Endothelial cell of umbilical vein (primary cell): ENCODE data around the gene GLRA2. TPM values are rescaled to one million over a fixed set of nuclear protein-coding genes. Genes with fewer than 3 reads are reported as not detected.

Experiments used
- BruUV-seq: library from RNA; stranded (reverse); fragments of 400-500 nt; replicated peaks from 2 replicates; lab custom pipeline; 2021; lab: Mats Ljungman, UMichigan
- CTCF ChIA-PET: fragments of 300-600, 350-600 bp; sonication (Branson Sonifier 250); formaldehyde crosslinking; loops from one replicate; lab custom pipeline; 2021; ENCODE audit warnings: antibody characterized with exemption, inconsistent platforms; lab: Charles Lee
- POLR2A ChIA-PET: fragments of 300-600, 350-600 bp; sonication (Branson Sonifier 250); formaldehyde crosslinking; loops from one replicate; lab custom pipeline; 2021; ENCODE audit warnings: antibody characterized with exemption, inconsistent platforms; lab: Charles Lee
- DNase-seq: peaks from one replicate; pipeline ENCODE4 v3.0.0-alpha.2; 2011; ENCODE audit warnings: low read depth, low spot score
- FAIRE-seq: peaks from 2 replicates; lab custom pipeline; 2011; peaks lifted over from hg19 to GRCh38; lab: Jason Lieb, UNC
- H2AFZ ChIP-seq: 2 replicates; pipeline ENCODE4 v1.6.0; 2012; ENCODE audit warnings: low read depth, low read length, control low read depth, inconsistent platforms
- H3K27ac ChIP-seq: 2 replicates; pipeline ENCODE4 v1.5.1; 2011; ENCODE audit warnings: low read depth, mild to moderate bottlenecking, control low read depth, low read length, moderate library complexity; ENCODE audit not compliant: insufficient read depth
- H3K27me3 ChIP-seq, 2 experiments: 2 replicates each; pipeline versions ENCODE4 v1.6.0 to v1.6.1; 2011; ENCODE audit warnings: low read length in 2 of 2, mixed read lengths in 1 of 2; ENCODE audit not compliant: control insufficient read depth in 2 of 2, insufficient read depth in 2 of 2
- H3K36me3 ChIP-seq, 2 experiments: 2 replicates in 1 of 2; 3 replicates in 1 of 2; pipeline ENCODE4 v1.5.1; 2011; ENCODE audit warnings: low read length in 2 of 2, mild to moderate bottlenecking in 1 of 2, moderate library complexity in 1 of 2; ENCODE audit not compliant: control insufficient read depth in 2 of 2, insufficient read depth in 2 of 2; ENCODE audit errors: extremely low read depth in 1 of 2
- H3K4me1 ChIP-seq: 3 replicates; pipeline ENCODE4 v1.5.1; 2011; ENCODE audit warnings: mild to moderate bottlenecking, low read length; ENCODE audit not compliant: control insufficient read depth, insufficient read depth; ENCODE audit errors: extremely low read depth
- H3K4me2 ChIP-seq: 2 replicates; pipeline ENCODE4 v1.6.1; 2011; ENCODE audit warnings: low read length, control low read depth, mixed read lengths; ENCODE audit not compliant: insufficient read depth
- H3K4me3 ChIP-seq, 3 experiments: fragments of 200-600 bp in 1 of 3; sonication (generic), shearing (Covaris generic) in 1 of 3; replicated peaks in 1 of 3; 2 replicates each; pipeline ENCODE4 v1.5.1; 2011 to 2016; ENCODE audit warnings: control low read depth in 3 of 3, low read length in 3 of 3, mild to moderate bottlenecking in 2 of 3, inconsistent platforms in 1 of 3, low read depth in 1 of 3, moderate library complexity in 1 of 3; ENCODE audit not compliant: insufficient read depth in 1 of 3
- H3K79me2 ChIP-seq: 2 replicates; pipeline ENCODE4 v1.6.0; 2012; ENCODE audit warnings: low read length, inconsistent platforms; ENCODE audit not compliant: control insufficient read depth, insufficient read depth
- H3K9ac ChIP-seq: replicated peaks from 2 replicates; pipeline ENCODE3; 2011; ENCODE audit warnings: low read length, control low read depth; ENCODE audit not compliant: insufficient read depth; ENCODE audit errors: extremely low read depth
- H3K9me1 ChIP-seq: replicated peaks from 3 replicates; pipeline ENCODE4 v1.6.0; 2011; ENCODE audit warnings: mild to moderate bottlenecking, low read length; ENCODE audit not compliant: control insufficient read depth, insufficient read depth; ENCODE audit errors: extremely low read depth
- H3K9me3 ChIP-seq: replicated peaks from 2 replicates; pipeline ENCODE4 v1.5.1; 2012; ENCODE audit warnings: low read length, inconsistent platforms; ENCODE audit not compliant: control insufficient read depth, insufficient read depth
- H4K20me1 ChIP-seq: replicated peaks from 2 replicates; pipeline ENCODE3; 2011; ENCODE audit warnings: mild to moderate bottlenecking, low read length; ENCODE audit not compliant: control insufficient read depth, insufficient read depth; ENCODE audit errors: extremely low read depth
- CTCF ChIP-seq, 2 donors: IDR thresholded peaks; 1 replicate in 1 of 2; 2 replicates in 1 of 2; pipeline ENCODE4 v1.5.1; 2011; ENCODE audit warnings: low read length in 2 of 2, mild to moderate bottlenecking in 2 of 2, moderate library complexity in 2 of 2, control low read depth in 1 of 2, inconsistent platforms in 1 of 2, low read depth in 1 of 2; ENCODE audit not compliant: insufficient read depth in 1 of 2; ENCODE audit errors: extremely low read depth in 1 of 2
- EZH2 ChIP-seq: IDR thresholded peaks from 2 replicates; pipeline ENCODE4 v1.6.1; 2012; ENCODE audit warnings: borderline replicate concordance, low read depth, mild to moderate bottlenecking, moderate library complexity, low read length, inconsistent platforms; ENCODE audit not compliant: severe bottlenecking
- FOS ChIP-seq: IDR thresholded peaks from 2 replicates; pipeline ENCODE4 v1.6.1; 2011; ENCODE audit warnings: mild to moderate bottlenecking, low read length, moderate library complexity, borderline replicate concordance; ENCODE audit not compliant: insufficient read depth
- GATA2 ChIP-seq: IDR thresholded peaks from 2 replicates; pipeline ENCODE4 v1.7.0; 2011; ENCODE audit warnings: low read depth, mild to moderate bottlenecking, moderate library complexity, mixed read lengths, low read length; ENCODE audit not compliant: insufficient read length, insufficient read depth
- JUN ChIP-seq: IDR thresholded peaks from 2 replicates; pipeline ENCODE4 v1.6.1; 2011; ENCODE audit warnings: borderline replicate concordance, low read depth; ENCODE audit not compliant: insufficient read length, insufficient read depth
- MYC ChIP-seq: IDR thresholded peaks from one replicate; pipeline ENCODE4 v1.6.1; 2011; ENCODE audit warnings: mild to moderate bottlenecking, low read depth, low read length
- POLR2A ChIP-seq: IDR thresholded peaks from 2 replicates; pipeline ENCODE4 v1.6.1; 2012; ENCODE audit warnings: low read depth, mild to moderate bottlenecking, control low read depth, low read length
- POLR2AphosphoS5 ChIP-seq: IDR thresholded peaks from 2 replicates; pipeline ENCODE4 v1.6.1; 2012; ENCODE audit warnings: low read depth, mild to moderate bottlenecking, control low read depth, low read length, moderate library complexity; ENCODE audit not compliant: insufficient read depth
- dilution Hi-C: fragments of 300-500 bp; cut with MboI; formaldehyde crosslinking; loops from one replicate; pipeline ENCODE4 v1.15.0; 2019; ENCODE audit warnings: low sequenced_read_pairs; ENCODE audit not compliant: extremely low pct_ligation_motif_present
- intact Hi-C: fragments of 100-400 bp; cut with micrococcal nuclease; formaldehyde crosslinking; loops from one replicate; pipeline ENCODE4 v1.10.0; 2022
- polyA plus RNA-seq, 4 experiments: library from polyadenylated mRNA; depleted of rRNA in 3 of 4; stranded (reverse) in 3 of 4; unstranded in 1 of 4; fragments of >200 nt; gene quantifications; 2 replicates each; pipeline versions ENCODE4 v1.2.1 to v1.2.3, GENCODE V29; 2011 to 2012; ENCODE audit warnings: missing spikeins in 1 of 4
- total RNA-seq: library from RNA; stranded (reverse); gene quantifications from 2 replicates; pipeline ENCODE4 v1.2.3, GENCODE V29; 2021
- TF ChIP-seq, protein P1 (sequence below): IDR thresholded peaks from 2 replicates; pipeline ENCODE4 v1.6.1; 2011; ENCODE audit not compliant: insufficient read depth, insufficient read length

GLRA2 gene
- total and polyA plus RNA-seq, 2 donors (not counting 3 experiments of a cell fraction or from before 2014, with no cell fraction given) = not detected

DNA sequence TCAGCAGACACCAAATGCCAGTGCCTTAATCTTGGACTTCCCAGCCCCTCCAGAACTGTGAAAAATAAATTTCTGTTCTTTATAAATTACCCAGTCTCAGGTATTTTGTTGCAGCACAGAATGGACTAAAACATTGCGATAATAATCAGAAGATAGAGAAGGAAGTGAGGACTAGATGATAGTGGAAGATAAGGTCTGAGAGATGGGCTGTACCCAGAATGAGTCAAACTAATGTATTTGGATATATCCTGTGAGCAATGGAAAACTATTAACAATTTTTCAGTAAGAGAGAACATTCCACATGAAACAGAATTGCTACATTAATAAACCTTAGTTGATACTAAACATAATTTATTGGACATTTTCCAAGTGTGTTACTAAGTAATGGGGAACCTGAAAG, 250.2 kb downstream of the GLRA2 start:
- intact Hi-C loops = no loop called here

More for the DNA sequence above, 250.2 kb downstream of the GLRA2 start:
- dilution Hi-C loops = no loop called here
- H3K9ac ChIP-seq = no peak overlapping the region
- H3K4me1 ChIP-seq = no peaks in the 10 kb centered on the region
- H3K4me3 ChIP-seq = no peak overlapping the region
- BruUV-seq = no TSS peak
- H3K79me2 ChIP-seq = no peaks in the 10 kb centered on the region
- no peaks in the 10 kb centered on the region for H3K9me3 ChIP-seq
- no peak overlapping the region for H2AFZ ChIP-seq
- H3K27ac ChIP-seq = no peak overlapping the region
- TF ChIP-seq, protein P1, sequence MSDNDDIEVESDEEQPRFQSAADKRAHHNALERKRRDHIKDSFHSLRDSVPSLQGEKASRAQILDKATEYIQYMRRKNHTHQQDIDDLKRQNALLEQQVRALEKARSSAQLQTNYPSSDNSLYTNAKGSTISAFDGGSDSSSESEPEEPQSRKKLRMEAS = no peak
- TF ChIP-seq POLR2A (no peak), CTCF (IDR thresholded peaks at IDR 0.05; ENCODE audit: extremely low read depth in 1 of 2, insufficient read depth in 1 of 2, low read depth in 1 of 2, low read length in 2 of 2) (no peak), JUN (no peak), MYC (no peak), FOS (no peak), GATA2 (no peak), POLR2AphosphoS5 (no peak), EZH2 (no peak)
- CTCF ChIA-PET = no interaction called here
- H3K36me3 ChIP-seq = no peaks in the 10 kb centered on the region
- H3K27me3 ChIP-seq = no peaks in the 10 kb centered on the region
- DNase-seq = no peak
- H4K20me1 ChIP-seq = no peaks in the 10 kb centered on the region
- POLR2A ChIA-PET = no interaction called here
- no peak for FAIRE-seq
- H3K4me2 ChIP-seq = no peak overlapping the region
- H3K9me1 ChIP-seq = no peaks in the 10 kb centered on the region
